Smooth muscle cell of the brain vasculature (primary cell): Measurements from ENCODE around the gene PRPF38A.
"Not testable (repeated sequence)": the region's sequence is repeated elsewhere in the genome, so short reads cannot be mapped to it uniquely, and the experiment has no call there.

Experiments used
- DNase-seq: peaks from one replicate; pipeline ENCODE4 v3.0.0-alpha.2; 2012; ENCODE audit warnings: low read depth, low spot score

Gene PRPF38A

GRCh38 chr1:52404116-52404974, at the start of gene PRPF38A, which contains the start of gene ORC1:
Gene PRPF38A, plus strand, starts transcription at chr1:52404602. Its CDS starts 148 bp downstream, at chr1:52404750.
Gene ORC1, minus strand, starts transcription at chr1:52404423. Its CDS starts 2,200 bp downstream, at chr1:52402223.
- DNase-seq, result peak; percentile 95

GRCh38 chr1:52355436-52355835, 49.0 kb upstream of the PRPF38A start:
- DNase-seq, result no peak

- no peak for DNase-seq
Observed at GRCh38 chr1:52355847-52356505, 48.4 kb upstream of the PRPF38A start.

- DNase-seq, result no peak
Observed at GRCh38 chr1:52356818-52357355, 47.5 kb upstream of the PRPF38A start.

GRCh38 chr1:52357397-52357796, 47.0 kb upstream of the PRPF38A start:
- DNase-seq, result no peak

DNA sequence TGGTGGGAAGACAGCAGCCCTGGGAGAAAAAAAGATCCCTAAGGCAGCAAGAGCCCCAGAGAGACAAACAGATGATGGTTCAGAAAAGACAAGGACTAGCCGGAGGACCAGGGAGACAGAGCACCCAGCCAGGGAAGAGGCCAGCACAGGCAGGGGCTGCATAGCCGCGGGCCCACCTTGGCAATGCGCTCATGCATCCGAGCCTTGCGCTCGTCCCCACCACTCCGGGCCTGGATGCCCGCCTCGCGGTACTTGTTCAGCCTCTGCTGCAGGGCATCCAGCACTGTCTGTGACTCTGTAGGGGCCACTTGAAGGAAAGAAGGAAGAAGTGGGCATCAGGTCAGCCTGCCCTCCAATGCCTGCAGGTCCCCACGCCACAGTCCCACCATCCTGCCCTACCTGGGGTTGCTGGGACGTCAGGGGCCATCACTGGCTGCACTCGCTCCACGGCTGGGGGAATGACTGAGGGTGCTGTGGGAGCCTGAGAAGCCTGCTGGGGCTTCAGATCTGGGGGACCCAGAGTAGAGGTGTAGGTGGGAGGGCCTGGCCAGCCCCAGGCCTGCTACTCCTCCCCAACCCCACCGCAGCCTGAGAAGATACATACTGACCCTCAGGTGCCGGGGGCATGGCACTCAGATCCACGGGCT, 45.4 kb upstream of the PRPF38A start:
- DNase-seq, result no peak

GRCh38 chr1:52359676-52360594, 44.5 kb upstream of the PRPF38A start:
- no peak for DNase-seq

GRCh38 chr1:52360595-52360968, 43.8 kb upstream of the PRPF38A start:
- no peak for DNase-seq

DNA sequence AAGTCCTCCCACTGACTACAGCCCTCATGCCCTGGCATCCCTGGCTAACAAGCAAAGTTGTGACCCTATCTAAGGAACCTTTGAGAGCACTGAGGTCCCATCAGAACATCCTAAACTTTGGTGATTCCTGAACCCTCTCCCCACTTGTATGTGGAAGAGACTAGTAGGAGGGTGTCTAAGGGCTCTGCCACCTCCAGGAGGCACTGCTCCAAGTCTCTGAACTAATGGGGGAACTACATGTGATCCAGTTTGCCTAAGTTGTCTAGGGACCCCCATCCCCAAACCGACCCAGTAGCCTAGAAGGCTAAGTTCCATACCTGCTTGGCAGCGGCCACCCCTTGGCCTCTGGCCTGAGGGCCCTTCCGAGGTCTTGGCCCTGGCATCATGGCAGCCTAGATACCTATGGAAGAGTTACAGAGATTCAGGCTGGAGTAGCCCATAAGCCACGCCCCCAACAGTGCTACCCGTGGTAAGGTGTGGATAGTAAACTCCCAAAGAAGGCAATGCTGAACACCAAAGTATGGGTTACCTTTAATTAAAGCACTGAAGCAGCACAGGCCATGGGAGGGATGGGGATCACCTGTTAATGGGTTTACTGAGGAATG, 40.1 kb upstream of the PRPF38A start:
- no peak for DNase-seq

DNA sequence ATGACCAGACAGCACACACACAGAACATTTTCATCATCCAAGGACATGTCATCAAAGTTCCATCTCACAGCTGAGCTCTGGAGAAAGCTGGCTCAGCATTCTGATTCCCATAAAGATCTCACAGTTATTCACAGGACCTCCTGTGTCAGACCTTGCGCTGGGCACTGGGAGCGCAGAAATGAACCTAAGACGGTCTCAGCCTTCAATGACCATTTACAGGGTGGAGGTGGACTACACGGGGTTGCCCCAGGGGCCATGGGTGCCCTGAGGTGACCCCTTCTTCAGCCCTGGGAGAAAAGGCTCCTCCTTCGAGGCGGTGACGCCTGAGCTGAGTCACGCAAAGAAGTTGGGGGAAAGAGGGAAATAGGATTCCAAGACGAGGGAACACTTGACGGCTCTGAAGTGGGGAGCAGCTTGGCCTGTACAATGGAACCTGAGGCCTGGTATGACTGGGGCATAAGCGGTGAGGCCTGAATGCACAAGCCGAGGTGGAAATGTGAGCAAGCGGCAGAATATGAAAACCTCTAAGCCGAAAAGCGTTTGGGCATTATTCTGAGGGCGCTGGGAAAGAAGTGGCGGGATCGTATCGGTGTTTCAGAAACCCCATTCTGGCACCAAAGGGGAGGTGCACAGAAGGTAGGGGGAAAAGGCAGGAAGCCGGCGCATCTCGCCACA, 39.2 kb upstream of the PRPF38A start:
- no peak for DNase-seq

DNA sequence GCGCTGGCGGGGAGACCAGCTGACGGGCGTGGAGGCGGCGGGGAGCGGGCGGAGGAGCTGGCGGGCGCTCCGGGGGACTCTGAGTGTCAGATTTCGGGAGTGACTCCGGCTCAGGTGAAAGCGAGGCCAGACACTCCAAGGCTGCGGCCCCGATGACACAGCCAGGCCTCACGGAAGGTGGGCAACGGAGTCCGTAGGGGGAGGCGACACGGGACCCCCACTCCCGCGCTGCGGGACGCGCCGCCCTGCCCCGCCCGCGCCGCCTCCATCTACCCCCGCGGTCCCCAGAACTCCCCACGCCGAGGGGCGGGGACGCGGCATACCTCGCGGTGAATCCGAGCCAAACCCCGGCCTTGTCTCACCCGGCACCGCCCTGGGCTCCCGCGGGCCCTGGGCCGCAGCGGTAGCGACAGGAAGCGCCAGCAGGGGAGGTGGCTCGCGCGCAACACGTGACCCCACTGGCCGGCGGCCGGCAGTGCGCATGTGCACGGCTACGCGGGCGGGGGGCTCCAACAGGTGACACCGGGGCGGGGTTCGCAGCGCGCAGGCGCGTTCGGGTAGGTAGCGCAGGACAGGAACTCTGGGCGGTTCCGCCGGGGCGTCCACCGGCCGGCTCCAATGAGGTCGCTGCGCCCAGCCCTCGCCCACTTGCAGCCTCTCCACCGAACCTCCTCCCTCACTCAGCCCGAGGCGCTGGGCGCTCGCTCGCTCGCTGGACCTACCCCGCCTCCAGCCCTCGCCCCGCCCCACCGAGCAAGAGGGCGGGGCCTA, 38.5 kb upstream of the PRPF38A start, which contains the start of gene CC2D1B:
CC2D1B (minus strand) TSS at position 460 of the 771 bp plus-strand sequence. CDS start 1,585 bp downstream, outside the sequence.
- peak; percentile 92 for DNase-seq

DNA sequence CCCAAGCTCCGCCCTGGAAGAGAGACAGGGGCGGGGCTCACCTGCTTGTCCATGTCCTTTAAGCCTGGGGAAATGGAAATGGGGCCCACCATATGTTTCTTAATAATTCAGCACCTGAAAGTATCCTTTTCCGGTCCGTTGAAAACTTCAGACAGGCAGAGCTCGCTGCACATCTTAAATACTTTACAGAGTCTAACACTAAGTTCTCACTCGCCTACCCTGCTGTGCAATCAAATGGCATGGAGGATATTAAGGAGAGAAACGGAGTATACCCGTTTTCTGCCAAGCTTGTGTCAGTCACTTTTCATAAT, 37.9 kb upstream of the PRPF38A start:
- no peak for DNase-seq

DNA sequence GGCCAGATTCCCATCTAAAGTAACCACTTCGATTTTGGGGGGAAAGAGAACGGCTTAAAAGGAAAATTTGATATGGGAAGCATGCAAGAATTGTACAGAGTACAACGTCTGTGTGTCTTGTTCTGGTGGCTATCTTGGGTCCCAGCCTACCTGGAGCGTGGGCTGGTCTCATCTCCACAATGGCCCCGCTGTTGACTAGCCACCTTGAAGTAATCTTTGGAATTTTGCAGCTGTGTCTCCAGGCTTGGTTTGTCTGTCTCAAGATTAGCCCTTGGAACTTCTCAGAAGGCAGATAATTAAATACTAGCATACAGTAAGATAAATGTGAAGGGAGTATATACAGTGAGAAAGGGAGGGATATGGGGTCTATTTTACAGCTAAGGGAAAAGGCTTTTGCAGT, 37.1 kb upstream of the PRPF38A start:
- DNase-seq, result no peak

DNA sequence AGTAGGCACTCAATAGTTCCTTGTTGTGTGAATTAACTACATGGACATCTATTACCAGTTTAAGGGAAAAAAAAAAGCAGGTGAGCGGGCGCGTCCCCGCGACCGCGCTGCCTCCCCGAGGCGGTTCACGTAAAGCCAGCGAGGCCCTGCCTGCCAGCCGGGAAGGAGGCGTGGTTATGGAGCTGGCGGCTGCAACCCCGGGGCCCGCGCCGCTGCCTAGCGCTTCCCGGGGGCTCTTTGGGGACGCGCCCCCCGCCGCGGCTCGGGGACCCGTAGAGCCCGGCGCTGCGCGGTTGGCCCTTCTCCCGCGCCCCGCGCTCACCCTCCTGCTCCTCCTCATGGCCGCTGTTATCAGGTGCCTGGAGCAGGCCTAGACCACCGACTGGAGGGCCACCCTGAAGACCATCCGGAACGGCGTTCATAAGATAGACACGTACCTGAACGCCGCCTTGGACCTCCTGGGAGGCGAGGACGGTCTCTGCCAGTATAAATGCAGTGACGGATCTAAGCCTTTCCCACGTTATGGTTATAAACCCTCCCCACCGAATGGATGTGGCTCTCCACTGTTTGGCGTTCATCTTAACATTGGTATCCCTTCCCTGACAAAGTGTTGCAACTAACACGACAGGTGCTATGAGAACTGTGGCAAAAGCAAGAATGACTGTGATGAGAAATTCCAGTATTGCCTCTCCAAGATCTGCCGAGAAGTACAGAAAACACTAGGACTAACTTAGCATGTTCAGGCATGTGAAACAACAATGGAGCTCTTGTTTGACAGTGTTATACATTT, 35.8 kb upstream of the PRPF38A start:
- no peak for DNase-seq

DNA sequence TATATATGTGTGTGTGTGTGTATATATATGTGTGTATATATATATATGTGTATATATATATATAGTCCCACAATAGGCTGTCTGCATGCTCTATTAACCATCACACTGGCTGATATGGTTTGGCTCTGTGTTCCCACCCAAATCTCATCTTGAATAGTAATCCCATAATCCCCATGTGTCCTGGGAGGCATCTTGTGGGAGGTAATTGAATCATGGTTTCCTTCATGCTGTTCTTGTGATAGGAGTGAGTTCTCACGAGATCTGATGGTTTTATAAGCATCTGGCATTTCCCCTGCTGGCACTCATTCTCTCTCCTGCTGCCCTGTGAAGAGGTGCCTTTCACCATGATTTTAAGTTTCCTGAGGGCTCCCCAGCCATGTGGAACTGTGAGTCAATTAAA, 34.6 kb upstream of the PRPF38A start:
- not testable (repeated sequence) for DNase-seq

DNA sequence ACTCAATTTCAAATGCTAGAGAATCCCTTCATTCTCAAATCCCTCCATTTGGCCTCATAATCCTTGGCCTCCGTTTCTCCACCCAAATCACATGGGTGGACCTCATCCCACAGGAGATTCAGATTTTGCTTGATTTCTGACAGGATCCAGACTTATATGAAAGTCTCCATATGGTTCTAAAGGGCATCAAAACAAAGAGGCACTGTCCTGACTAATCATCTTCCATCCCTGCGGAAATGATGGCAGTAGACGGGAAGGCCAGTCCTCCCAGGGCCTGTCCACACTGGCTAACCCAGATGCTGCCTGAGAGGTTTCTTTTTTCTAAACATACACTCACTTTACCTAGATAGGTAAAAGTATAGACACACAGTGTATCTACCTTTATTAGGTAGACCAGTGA, 19.0 kb upstream of the PRPF38A start:
- no peak for DNase-seq

GRCh38 chr1:52386458-52386857, 17.9 kb upstream of the PRPF38A start:
- no peak for DNase-seq

DNA sequence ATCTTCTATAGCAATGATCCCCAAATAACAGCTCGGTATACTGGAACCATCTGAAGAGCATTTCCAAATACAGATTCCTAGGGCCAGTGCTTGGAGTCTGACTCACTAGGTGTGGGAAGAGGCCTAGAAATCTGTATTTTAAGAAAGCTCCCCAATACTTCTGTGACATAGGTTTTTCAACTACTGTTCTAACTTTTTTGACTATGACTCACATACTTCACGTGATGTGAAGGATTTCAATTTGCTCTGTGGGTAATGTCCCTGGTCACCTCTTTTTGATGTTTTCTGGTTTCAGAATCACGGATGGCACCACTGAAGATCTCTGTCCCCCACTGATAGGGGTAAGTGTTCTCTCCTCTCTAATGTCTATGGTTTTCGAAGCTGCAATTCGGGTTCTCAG, 11.2 kb upstream of the PRPF38A start:
- no peak for DNase-seq

GRCh38 chr1:52399629-52400028, 4.8 kb upstream of the PRPF38A start:
- no peak for DNase-seq
